LNCaP clone FGC (cell line): ENCODE measurements around the gene LAD1.

Experiments used
- DNase-seq: peaks from one replicate; pipeline ENCODE4 v3.0.0-alpha.2; 2011; ENCODE audit warnings: low read depth
- H3K4me3 ChIP-seq: 2 replicates; pipeline ENCODE4 v1.5.1; 2011; ENCODE audit warnings: mild to moderate bottlenecking, low read depth, low read length, control low read depth
- TF ChIP-seq, protein P1 (sequence below): IDR thresholded peaks from 2 replicates; pipeline ENCODE4 v1.5.1; 2012; ENCODE audit warnings: mild to moderate bottlenecking; ENCODE audit not compliant: control insufficient read depth, insufficient read depth; ENCODE audit errors: extremely low read depth

LAD1 gene

GRCh38 chr1:201426479-201427310, 27.6 kb upstream of the LAD1 start:
- DNase-seq: no peak
- TF ChIP-seq, protein P1, sequence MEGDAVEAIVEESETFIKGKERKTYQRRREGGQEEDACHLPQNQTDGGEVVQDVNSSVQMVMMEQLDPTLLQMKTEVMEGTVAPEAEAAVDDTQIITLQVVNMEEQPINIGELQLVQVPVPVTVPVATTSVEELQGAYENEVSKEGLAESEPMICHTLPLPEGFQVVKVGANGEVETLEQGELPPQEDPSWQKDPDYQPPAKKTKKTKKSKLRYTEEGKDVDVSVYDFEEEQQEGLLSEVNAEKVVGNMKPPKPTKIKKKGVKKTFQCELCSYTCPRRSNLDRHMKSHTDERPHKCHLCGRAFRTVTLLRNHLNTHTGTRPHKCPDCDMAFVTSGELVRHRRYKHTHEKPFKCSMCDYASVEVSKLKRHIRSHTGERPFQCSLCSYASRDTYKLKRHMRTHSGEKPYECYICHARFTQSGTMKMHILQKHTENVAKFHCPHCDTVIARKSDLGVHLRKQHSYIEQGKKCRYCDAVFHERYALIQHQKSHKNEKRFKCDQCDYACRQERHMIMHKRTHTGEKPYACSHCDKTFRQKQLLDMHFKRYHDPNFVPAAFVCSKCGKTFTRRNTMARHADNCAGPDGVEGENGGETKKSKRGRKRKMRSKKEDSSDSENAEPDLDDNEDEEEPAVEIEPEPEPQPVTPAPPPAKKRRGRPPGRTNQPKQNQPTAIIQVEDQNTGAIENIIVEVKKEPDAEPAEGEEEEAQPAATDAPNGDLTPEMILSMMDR: no peak

GRCh38 chr1:201424146-201424545, 25.0 kb upstream of the LAD1 start:
- TF ChIP-seq, protein P1: no peak
- no peak overlapping the region for H3K4me3 ChIP-seq
- no peak for DNase-seq

More at GRCh38 chr1:201426479-201427310, 27.6 kb upstream of the LAD1 start:
- no peak overlapping the region for H3K4me3 ChIP-seq

DNA sequence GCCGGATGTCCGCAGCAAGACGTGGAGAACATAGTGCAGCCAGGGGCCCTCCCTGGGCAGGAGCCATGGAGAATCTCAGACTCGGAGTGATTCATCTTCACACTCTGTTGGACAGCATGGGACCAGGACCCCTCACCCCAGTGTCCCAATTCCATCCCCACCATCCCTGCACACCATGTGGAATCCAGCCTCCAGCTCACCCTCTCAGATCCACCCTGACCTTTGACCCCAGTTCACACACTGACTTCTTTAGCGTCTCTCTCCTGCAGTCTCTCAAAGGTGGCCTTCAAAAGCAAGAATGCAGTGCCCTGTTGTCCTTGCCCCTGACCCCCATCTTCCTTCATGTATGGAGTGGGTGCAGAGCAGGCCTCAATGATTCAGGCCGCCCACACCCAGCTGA, 24.5 kb upstream of the LAD1 start:
- no peak for DNase-seq
- TF ChIP-seq, protein P1: no peak
- no peak overlapping the region for H3K4me3 ChIP-seq

GRCh38 chr1:201422436-201423030, 23.4 kb upstream of the LAD1 start:
- TF ChIP-seq, protein P1: no peak
- no peak overlapping the region for H3K4me3 ChIP-seq
- DNase-seq: no peak

GRCh38 chr1:201422026-201422425, 22.9 kb upstream of the LAD1 start:
- no peak overlapping the region for H3K4me3 ChIP-seq
- no peak for DNase-seq
- TF ChIP-seq, protein P1: no peak

DNA sequence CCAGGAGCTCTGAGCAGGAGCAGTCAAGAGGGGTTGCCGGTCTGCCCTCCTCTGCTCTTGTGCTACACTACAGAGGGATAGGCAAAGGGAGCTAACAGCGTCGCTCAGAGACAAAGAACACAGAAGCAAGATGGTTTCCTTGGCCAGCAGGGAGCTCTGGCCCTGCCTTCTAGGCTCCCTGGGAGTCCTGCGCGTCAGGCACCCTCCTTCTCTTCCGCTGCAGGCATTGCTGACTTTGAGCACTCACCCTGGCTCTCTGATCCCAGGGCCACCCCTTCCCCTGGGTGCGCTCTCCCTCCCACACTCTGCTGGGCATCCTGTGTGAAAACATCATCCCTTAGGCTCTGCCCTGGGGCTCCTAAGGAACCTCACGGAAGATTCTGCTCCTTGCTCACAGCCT, 21.9 kb upstream of the LAD1 start:
- H3K4me3 ChIP-seq: no peak overlapping the region
- no peak for DNase-seq
- TF ChIP-seq, protein P1: no peak

GRCh38 chr1:201420608-201421002, 21.5 kb upstream of the LAD1 start:
- DNase-seq: no peak
- TF ChIP-seq, protein P1: no peak
- no peak overlapping the region for H3K4me3 ChIP-seq
